NK-92 treated with Interleukin-12 subunit alpha and Interleukin-12 subunit beta, amount 100 ng/mL, for 24 hours (cell line): ENCODE measurements around the gene PRRC2A.

ENCODE experiments used
- DNase-seq: peaks from one replicate; lab custom pipeline; 2025; lab: John Stamatoyannopoulos, UW

The PRRC2A gene

GRCh38 chr6:31652925-31653724 lies 32.6 kb downstream of the PRRC2A start:
- peak; percentile 88 for DNase-seq

GRCh38 chr6:31654574-31655348 lies 34.2 kb downstream of the PRRC2A start:
- DNase-seq: no peak

- DNase-seq: no peak
Observed at GRCh38 chr6:31655349-31656237, 35.1 kb downstream of the PRRC2A start, which contains the start of gene APOM. Gene APOM (plus strand): TSS chr6:31655894. CDS start chr6:31655967, 73 bp downstream.

GRCh38 chr6:31657406-31658157 lies 37.1 kb downstream of the PRRC2A start:
- peak; percentile 18 for DNase-seq

- DNase-seq: no peak
Observed at GRCh38 chr6:31658158-31658688, 37.7 kb downstream of the PRRC2A start.

GRCh38 chr6:31658983-31659648 lies 38.6 kb downstream of the PRRC2A start:
- no peak for DNase-seq

- no peak for DNase-seq
Observed at GRCh38 chr6:31659649-31660380, 39.3 kb downstream of the PRRC2A start.

GRCh38 chr6:31660381-31661261 lies 40.1 kb downstream of the PRRC2A start, which contains the start of gene C6orf47:
Gene C6orf47 (minus strand): TSS chr6:31660778. CDS start chr6:31659947, 831 bp downstream.
- DNase-seq: peak; percentile 77

- DNase-seq: no peak
Observed at GRCh38 chr6:31661262-31662123, 41.0 kb downstream of the PRRC2A start.

- DNase-seq: no peak
Observed at GRCh38 chr6:31662124-31662723, 41.7 kb downstream of the PRRC2A start.

- DNase-seq: no peak
Observed at GRCh38 chr6:31663126-31663960, 42.8 kb downstream of the PRRC2A start.

GRCh38 chr6:31663961-31664789 lies 43.7 kb downstream of the PRRC2A start:
- peak; percentile 50 for DNase-seq

- DNase-seq: peak; percentile 91
Observed at GRCh38 chr6:31664790-31665500, 44.4 kb downstream of the PRRC2A start, which contains the start of gene GPANK1. Gene GPANK1 (minus strand): TSS chr6:31664997. CDS start chr6:31664478, 519 bp downstream.

GRCh38 chr6:31665501-31666336 lies 45.2 kb downstream of the PRRC2A start, which contains the start of gene CSNK2B:
Gene CSNK2B (plus strand): TSS chr6:31666080. CDS start chr6:31666832, 752 bp downstream.
- peak; percentile 98 for DNase-seq
